ENCODE results near the gene ARG1.

ARG1 gene

GRCh38 chr6:131548441-131548840 lies 24.6 kb upstream of the ARG1 start:
- Histone ChIP-seq H2AFZ (ENCODE audit: low read length) (no peak overlapping the region), H4K20me1 (ENCODE audit: insufficient read depth, low read length) (no peaks in the 10 kb centered on the region), H3K9ac (ENCODE audit: low read length) (no peak overlapping the region), H3K27me3 (replicated peaks; ENCODE audit: insufficient read depth, low read length) (no peaks in the 10 kb centered on the region), H3K4me1 (ENCODE audit: low read length) (no peaks in the 10 kb centered on the region), H3K4me3 (ENCODE audit: low read length) (no peak overlapping the region), H3K36me3 (replicated peaks; ENCODE audit: insufficient read depth, low read length) (no peaks in the 10 kb centered on the region), H3K79me2 (ENCODE audit: low read length) (no peaks in the 10 kb centered on the region), H3F3A (ENCODE audit: insufficient read depth, low read length) (no peaks in the 10 kb centered on the region), H3K9me2 (replicated peaks; ENCODE audit: insufficient read depth, low read length) (no peaks in the 10 kb centered on the region), H3K9me3 (replicated peaks; ENCODE audit: insufficient read depth, low read length) (no peaks in the 10 kb centered on the region), H3K4me2 (ENCODE audit: low read depth, low read length) (no peak overlapping the region), H3K27ac (ENCODE audit: low read length) (no peak overlapping the region)
- TF ChIP-seq EZH2 (optimal IDR thresholded peaks at IDR 0.05; ENCODE audit: low read depth, low read length) (no peak), EZH2phosphoT487 (IDR thresholded peaks at IDR 0.05; ENCODE audit: low read length) (no peak), CTCF (IDR thresholded peaks at IDR 0.05; ENCODE audit: low read length) (no peak)
- no peak for DNase-seq

DNA sequence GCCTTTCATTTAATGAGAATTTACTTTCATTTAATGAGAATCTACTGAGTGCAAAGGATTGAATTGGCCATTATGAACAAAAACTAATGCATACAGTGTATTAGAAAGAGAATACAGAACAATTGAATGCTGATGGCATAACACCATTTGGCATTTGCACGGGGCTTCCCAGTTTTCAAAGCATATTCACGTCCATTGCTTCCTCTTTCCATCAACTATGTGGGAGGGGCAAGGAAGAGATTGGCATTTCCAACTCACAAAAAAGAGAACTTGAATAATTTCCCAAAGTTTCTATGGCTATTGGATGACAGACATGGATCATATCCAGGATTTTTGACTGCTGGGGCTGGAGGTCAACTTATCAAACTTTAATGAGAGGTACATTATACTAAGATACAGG lies 23.2 kb upstream of the ARG1 start:
- no peak for DNase-seq
- Histone ChIP-seq H3K4me2 (ENCODE audit: low read depth, low read length) (no peak overlapping the region), H3K9me3 (replicated peaks; ENCODE audit: insufficient read depth, low read length) (no peaks in the 10 kb centered on the region), H3K27ac (ENCODE audit: low read length) (no peak overlapping the region), H3K27me3 (replicated peaks; ENCODE audit: insufficient read depth, low read length) (no peaks in the 10 kb centered on the region), H3F3A (ENCODE audit: insufficient read depth, low read length) (no peaks in the 10 kb centered on the region), H2AFZ (ENCODE audit: low read length) (no peak overlapping the region), H3K9me2 (replicated peaks; ENCODE audit: insufficient read depth, low read length) (no peaks in the 10 kb centered on the region), H4K20me1 (ENCODE audit: insufficient read depth, low read length) (no peaks in the 10 kb centered on the region), H3K9ac (ENCODE audit: low read length) (no peak overlapping the region), H3K36me3 (replicated peaks; ENCODE audit: insufficient read depth, low read length) (no peaks in the 10 kb centered on the region), H3K4me3 (ENCODE audit: low read length) (no peak overlapping the region), H3K79me2 (ENCODE audit: low read length) (no peaks in the 10 kb centered on the region), H3K4me1 (ENCODE audit: low read length) (no peaks in the 10 kb centered on the region)
- TF ChIP-seq EZH2phosphoT487 (IDR thresholded peaks at IDR 0.05; ENCODE audit: low read length) (no peak), CTCF (IDR thresholded peaks at IDR 0.05; ENCODE audit: low read length) (no peak)

DNA sequence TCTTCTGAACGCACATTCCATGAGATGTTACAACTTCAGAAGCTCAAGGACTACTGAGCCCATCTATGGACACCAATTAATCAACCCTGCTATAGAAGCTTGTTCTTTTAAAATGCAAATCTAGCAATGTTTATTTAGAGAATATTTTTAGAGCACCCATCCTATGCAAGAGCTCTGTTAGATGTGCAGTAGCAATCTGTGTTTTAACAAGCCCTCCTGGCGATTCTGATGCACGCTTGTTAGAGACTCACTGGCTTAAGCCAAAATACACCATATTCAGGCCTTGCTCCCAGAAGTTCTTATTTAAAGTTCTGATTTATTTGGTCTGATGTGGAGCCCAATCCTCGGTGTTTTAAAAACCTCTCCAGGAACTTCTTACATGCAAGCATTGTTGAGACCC lies 21.1 kb upstream of the ARG1 start:
- no peak for TF ChIP-seq EZH2 (optimal IDR thresholded peaks at IDR 0.05; ENCODE audit: low read depth, low read length)
- no peak for TF ChIP-seq CTCF (IDR thresholded peaks at IDR 0.05; ENCODE audit: low read length)
- no peak for TF ChIP-seq EZH2phosphoT487 (IDR thresholded peaks at IDR 0.05; ENCODE audit: low read length)
- no peak overlapping the region for H3K9ac ChIP-seq (ENCODE audit: low read length)
- no peaks in the 10 kb centered on the region for H3K79me2 ChIP-seq (ENCODE audit: low read length)
- no peak overlapping the region for H2AFZ ChIP-seq (ENCODE audit: low read length)
- no peak overlapping the region for H3K4me3 ChIP-seq (ENCODE audit: low read length)
- H3K9me3 ChIP-seq (replicated peaks; ENCODE audit: insufficient read depth, low read length): no peaks in the 10 kb centered on the region
- H3K9me2 ChIP-seq (replicated peaks; ENCODE audit: insufficient read depth, low read length): no peaks in the 10 kb centered on the region
- H3F3A ChIP-seq (ENCODE audit: insufficient read depth, low read length): no peaks in the 10 kb centered on the region
- no peaks in the 10 kb centered on the region for H3K36me3 ChIP-seq (replicated peaks; ENCODE audit: insufficient read depth, low read length)
- DNase-seq: no peak
- no peak overlapping the region for H3K27ac ChIP-seq (ENCODE audit: low read length)
- H3K4me1 ChIP-seq (ENCODE audit: low read length): no peaks in the 10 kb centered on the region
- no peaks in the 10 kb centered on the region for H3K27me3 ChIP-seq (replicated peaks; ENCODE audit: insufficient read depth, low read length)
- H4K20me1 ChIP-seq (ENCODE audit: insufficient read depth, low read length): no peaks in the 10 kb centered on the region
- no peak overlapping the region for H3K4me2 ChIP-seq (ENCODE audit: low read depth, low read length)
